Immature natural killer cell (primary cell): ENCODE measurements around the gene IFNA21. TPM values are rescaled to one million over a fixed set of nuclear protein-coding genes. Genes with fewer than 3 reads are reported as not detected.
"Not testable (repeated sequence)": the region's sequence is repeated elsewhere in the genome, so short reads cannot be mapped to it uniquely, and the experiment has no call there.

Experiments
- DNase-seq, 3 donors: peaks; one replicate each; pipeline ENCODE4 v3.0.0; 2022; ENCODE audit warnings: mixed read lengths in 1 of 3
- H3K27ac Mint-ChIP-seq, 6 donors: one replicate each; pipeline ENCODE4 v1.8.0; 2020; ENCODE audit warnings: mixed read lengths in 6 of 6, mild to moderate bottlenecking in 5 of 6, inconsistent platforms in 4 of 6, moderate library complexity in 3 of 6
- H3K27me3 Mint-ChIP-seq, 3 donors: one replicate each; pipeline ENCODE4 v1.8.0; 2020 to 2021; ENCODE audit warnings: low read depth in 3 of 3, mild to moderate bottlenecking in 3 of 3, mixed read lengths in 3 of 3, moderate library complexity in 3 of 3, inconsistent platforms in 1 of 3
- H3K36me3 Mint-ChIP-seq, 3 donors: one replicate each; pipeline ENCODE4 v1.8.0; 2020; ENCODE audit warnings: mixed read lengths in 3 of 3, inconsistent platforms in 2 of 3, mild to moderate bottlenecking in 2 of 3
- H3K4me1 Mint-ChIP-seq, 2 donors: one replicate each; pipeline ENCODE4 v1.8.0; 2020; ENCODE audit warnings: inconsistent platforms in 2 of 2, mild to moderate bottlenecking in 2 of 2, mixed read lengths in 2 of 2, moderate library complexity in 1 of 2
- H3K4me3 Mint-ChIP-seq, 5 donors: one replicate each; pipeline ENCODE4 v1.8.0; 2020; ENCODE audit warnings: mild to moderate bottlenecking in 5 of 5, mixed read lengths in 5 of 5, inconsistent platforms in 3 of 5, moderate library complexity in 3 of 5
- H3K9me3 Mint-ChIP-seq, 6 donors: one replicate each; pipeline ENCODE4 v1.8.0; 2020; ENCODE audit warnings: mild to moderate bottlenecking in 6 of 6, mixed read lengths in 6 of 6, inconsistent platforms in 4 of 6, moderate library complexity in 3 of 6
- polyA plus RNA-seq, 3 donors: library from polyadenylated mRNA; unstranded; fragments of 300-500 nt; fragmentation: Illumina TruSeq; gene quantifications; one replicate each; pipeline ENCODE4 v1.2.3, GENCODE V29; 2021

IFNA21 gene
- polyA plus RNA-seq = not detected

- H3K27me3 Mint-ChIP-seq, H3K36me3 Mint-ChIP-seq, DNase-seq, H3K4me3 Mint-ChIP-seq, H3K27ac Mint-ChIP-seq, H3K9me3 Mint-ChIP-seq: not testable (repeated sequence)
- peaks cover 22 to 27% of the 10 kb centered on the region in 2 donors for H3K4me1 Mint-ChIP-seq
Measured at GRCh38 chr9:21166560-21166959, at the start of gene IFNA21. Gene IFNA21 (minus strand): TSS chr9:21166660. CDS start chr9:21166612, 48 bp downstream.

GRCh38 chr9:21213411-21214326 is 47.2 kb upstream of the IFNA21 start:
- H3K27ac Mint-ChIP-seq, H3K27me3 Mint-ChIP-seq, H3K9me3 Mint-ChIP-seq, H3K4me1 Mint-ChIP-seq, H3K36me3 Mint-ChIP-seq: not testable (repeated sequence)
- peak in 1 of 3 donors; percentile 5 for DNase-seq
- peak overlapping the region in 2 of 5 donors; percentile 22 to 27 for H3K4me3 Mint-ChIP-seq

DNA sequence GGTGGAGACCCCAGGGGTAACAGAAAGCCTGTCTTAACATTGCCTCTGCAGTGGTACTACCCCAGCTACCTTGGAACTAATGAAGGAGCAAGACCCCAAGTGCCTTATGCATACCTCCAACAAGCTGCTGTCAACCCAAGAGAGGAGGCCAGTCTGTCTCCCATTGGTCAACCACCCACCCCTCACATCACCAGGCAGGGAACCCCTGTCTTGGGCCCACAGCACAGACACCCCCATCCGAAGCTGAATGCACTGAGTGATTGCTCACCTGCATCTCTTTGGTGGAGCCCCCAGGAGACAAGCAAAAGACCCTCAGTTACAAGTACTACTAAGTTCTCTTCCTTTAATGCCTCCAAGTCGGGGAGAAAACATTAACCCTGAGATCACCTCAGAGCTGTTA is 45.7 kb upstream of the IFNA21 start:
- H3K4me3 Mint-ChIP-seq, H3K27me3 Mint-ChIP-seq, H3K36me3 Mint-ChIP-seq, DNase-seq, H3K27ac Mint-ChIP-seq, H3K9me3 Mint-ChIP-seq, H3K4me1 Mint-ChIP-seq: not testable (repeated sequence)

DNA sequence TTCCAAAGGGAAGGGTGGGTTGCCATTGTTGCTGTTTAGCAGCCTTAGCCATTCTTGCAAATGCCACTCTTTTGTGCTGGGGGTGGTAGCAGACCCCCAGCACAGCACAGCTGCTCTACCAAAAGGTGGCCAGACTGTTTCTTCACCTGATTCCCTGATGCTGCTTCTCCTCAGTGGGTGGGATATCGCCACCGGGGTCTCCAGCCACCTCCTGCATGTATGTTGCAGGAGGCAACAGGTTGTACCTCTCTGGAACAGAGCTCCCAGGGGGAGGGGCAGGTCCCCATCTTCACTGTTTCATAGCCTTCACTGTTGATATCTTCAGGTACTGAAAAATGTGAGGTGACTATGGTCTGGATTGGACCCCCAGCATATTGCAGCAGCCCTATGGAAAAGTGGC is 44.3 kb upstream of the IFNA21 start:
- H3K27ac Mint-ChIP-seq, H3K27me3 Mint-ChIP-seq, DNase-seq, H3K4me1 Mint-ChIP-seq, H3K4me3 Mint-ChIP-seq, H3K36me3 Mint-ChIP-seq, H3K9me3 Mint-ChIP-seq: not testable (repeated sequence)

- H3K27me3 Mint-ChIP-seq = peaks cover 0 to 6% (median 3%) of the 10 kb centered on the region in 3 donors
- H3K27ac Mint-ChIP-seq = no peak overlapping the region
- H3K4me1 Mint-ChIP-seq = peaks cover 3 to 6% of the 10 kb centered on the region in 2 donors
- H3K9me3 Mint-ChIP-seq = no peaks in the 10 kb centered on the region
- no peaks in the 10 kb centered on the region for H3K36me3 Mint-ChIP-seq
- DNase-seq = no peak
- no peak overlapping the region for H3K4me3 Mint-ChIP-seq
Measured at GRCh38 chr9:21210311-21210710, 43.9 kb upstream of the IFNA21 start.

DNA sequence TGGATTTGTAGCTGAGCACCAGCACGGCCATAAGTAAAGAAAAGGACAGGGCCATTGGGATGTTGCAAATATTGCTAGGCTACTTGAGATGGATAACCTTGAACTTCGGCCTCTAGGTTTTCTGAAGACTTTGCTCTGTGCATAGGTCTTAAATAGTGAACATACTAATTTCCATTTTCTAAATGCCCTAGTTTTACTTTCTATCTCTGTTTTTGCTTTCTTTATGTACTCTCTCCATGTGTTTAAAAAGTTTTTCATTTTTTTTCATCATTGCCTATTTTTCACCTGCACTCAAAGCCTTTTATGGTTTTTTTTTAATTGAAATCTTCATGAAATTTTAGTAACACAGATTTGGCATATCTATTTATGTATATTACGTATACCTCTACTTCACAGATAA is 40.6 kb upstream of the IFNA21 start, which contains the start of gene IFNA10:
Gene IFNA10 (minus strand): TSS at position 101 of the 400 bp plus-strand sequence. CDS start 46 bp downstream, at position 55.
- H3K36me3 Mint-ChIP-seq, H3K27me3 Mint-ChIP-seq, DNase-seq, H3K4me3 Mint-ChIP-seq, H3K4me1 Mint-ChIP-seq, H3K27ac Mint-ChIP-seq, H3K9me3 Mint-ChIP-seq: not testable (repeated sequence)

DNA sequence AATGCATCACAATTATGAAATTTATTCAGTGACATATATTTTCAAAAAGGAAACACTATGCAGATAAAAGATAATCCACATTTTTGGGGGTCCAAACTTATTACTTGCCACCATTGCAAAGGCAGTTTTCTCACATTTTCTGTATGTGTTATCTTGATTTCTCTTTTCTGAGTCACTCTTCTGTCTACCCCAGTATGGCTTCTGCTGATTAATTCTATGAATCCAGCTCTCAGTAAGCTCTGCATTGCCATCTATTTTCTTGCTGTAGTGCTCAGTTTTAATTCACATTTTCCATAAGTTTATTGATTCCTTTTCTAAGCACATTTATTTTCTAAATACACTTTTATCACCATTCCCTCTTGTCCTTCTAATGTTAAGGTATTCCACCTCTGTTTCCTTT is 38.7 kb upstream of the IFNA21 start:
- DNase-seq = no peak
- no peak overlapping the region for H3K4me3 Mint-ChIP-seq
- no peaks in the 10 kb centered on the region for H3K4me1 Mint-ChIP-seq
- no peaks in the 10 kb centered on the region for H3K9me3 Mint-ChIP-seq
- H3K36me3 Mint-ChIP-seq = no peaks in the 10 kb centered on the region
- no peak overlapping the region for H3K27ac Mint-ChIP-seq
- peaks cover 0 to 5% (median 3%) of the 10 kb centered on the region in 3 donors for H3K27me3 Mint-ChIP-seq

- H3K4me3 Mint-ChIP-seq, H3K4me1 Mint-ChIP-seq, DNase-seq, H3K9me3 Mint-ChIP-seq, H3K27ac Mint-ChIP-seq, H3K36me3 Mint-ChIP-seq, H3K27me3 Mint-ChIP-seq: not testable (repeated sequence)
Measured at GRCh38 chr9:21202105-21202504, 35.6 kb upstream of the IFNA21 start, which contains the start of gene IFNA7. Gene IFNA7 (minus strand): TSS chr9:21202205. CDS start chr9:21202165, 40 bp downstream.

DNA sequence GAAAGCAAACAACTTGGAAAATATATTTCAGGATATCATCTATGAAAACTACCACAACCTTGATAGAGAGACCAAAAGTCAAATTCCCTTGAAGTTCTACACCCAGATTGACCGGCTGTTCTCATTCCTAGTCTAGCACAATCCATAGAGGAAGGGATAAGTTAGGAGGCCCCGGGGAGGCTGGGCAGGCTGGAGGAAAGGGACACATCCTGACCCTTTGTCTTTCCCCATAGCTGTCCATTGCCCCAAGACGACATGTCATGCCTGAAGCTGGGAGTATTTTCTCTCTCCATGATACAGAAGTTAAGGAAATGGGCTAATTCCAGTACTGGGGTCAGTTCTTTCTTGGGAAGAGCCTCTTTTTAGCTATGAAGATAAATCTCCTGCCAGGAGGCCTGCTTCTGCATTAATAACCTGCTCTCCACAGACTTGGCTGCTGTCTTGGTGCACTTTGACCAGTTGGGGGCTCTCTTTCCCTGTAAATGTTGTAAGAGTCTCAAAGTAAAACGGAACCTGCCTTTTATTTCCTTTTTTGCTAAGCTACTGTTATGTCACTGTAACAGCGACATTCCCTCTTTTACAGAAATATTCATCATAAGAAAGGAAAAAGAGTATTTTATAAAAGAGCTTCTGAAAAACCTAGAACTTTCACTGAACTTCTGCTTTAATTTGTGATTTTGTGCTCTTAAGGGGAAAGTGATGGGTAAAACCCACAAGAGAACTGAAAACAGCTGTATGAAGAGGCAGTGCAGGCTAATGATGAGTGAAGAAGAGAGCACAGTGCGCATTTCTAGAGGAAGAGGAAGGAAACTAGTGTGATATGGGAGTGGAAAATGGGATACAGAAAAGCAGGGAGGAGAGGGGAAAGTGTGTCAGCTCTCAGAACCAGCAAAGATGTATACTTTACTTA is 28.7 kb upstream of the IFNA21 start:
- DNase-seq = peak; percentile 37 to 52 (median 39)
- H3K27me3 Mint-ChIP-seq, H3K9me3 Mint-ChIP-seq, H3K36me3 Mint-ChIP-seq, H3K4me1 Mint-ChIP-seq: not testable (repeated sequence)
- peak overlapping the region; percentile 36 to 67 (median 44) for H3K4me3 Mint-ChIP-seq
- H3K27ac Mint-ChIP-seq = peak overlapping the region in 2 of 6 donors; percentile 16 to 42

DNA sequence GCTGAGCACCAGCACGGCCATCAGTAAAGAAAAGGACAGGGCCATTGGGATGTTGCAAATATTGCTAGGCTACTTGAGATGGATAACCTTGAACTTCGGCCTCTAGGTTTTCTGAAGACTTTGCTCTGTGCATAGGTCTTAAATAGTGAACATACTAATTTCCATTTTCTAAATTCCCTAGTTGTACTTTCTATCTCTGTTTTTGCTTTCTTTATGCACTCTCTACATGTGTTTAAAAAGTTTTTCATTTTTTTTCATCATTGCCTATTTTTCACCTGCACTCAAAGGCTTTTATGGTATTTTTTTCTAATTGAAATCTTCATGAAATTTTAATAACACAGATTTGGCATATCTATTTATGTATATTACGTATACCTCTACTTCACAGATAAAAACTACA is 21.0 kb upstream of the IFNA21 start, which contains the start of gene IFNA4:
Gene IFNA4 (minus strand): TSS at position 101 of the 400 bp plus-strand sequence. CDS start 56 bp downstream, at position 45.
- not testable (repeated sequence) for H3K27ac Mint-ChIP-seq, H3K9me3 Mint-ChIP-seq, H3K4me3 Mint-ChIP-seq, H3K27me3 Mint-ChIP-seq, DNase-seq, H3K36me3 Mint-ChIP-seq
- H3K4me1 Mint-ChIP-seq = peaks cover 6 to 12% of the 10 kb centered on the region in 2 donors

- not testable (repeated sequence) for H3K27me3 Mint-ChIP-seq, H3K4me3 Mint-ChIP-seq, H3K9me3 Mint-ChIP-seq, H3K36me3 Mint-ChIP-seq
- H3K4me1 Mint-ChIP-seq = peaks cover 6 to 12% of the 10 kb centered on the region in 2 donors
- DNase-seq = peak; percentile 18 to 42 (median 25)
- peak overlapping the region in 1 of 6 donors; percentile 47 for H3K27ac Mint-ChIP-seq
Measured at GRCh38 chr9:21182810-21183736, 16.6 kb upstream of the IFNA21 start.

DNA sequence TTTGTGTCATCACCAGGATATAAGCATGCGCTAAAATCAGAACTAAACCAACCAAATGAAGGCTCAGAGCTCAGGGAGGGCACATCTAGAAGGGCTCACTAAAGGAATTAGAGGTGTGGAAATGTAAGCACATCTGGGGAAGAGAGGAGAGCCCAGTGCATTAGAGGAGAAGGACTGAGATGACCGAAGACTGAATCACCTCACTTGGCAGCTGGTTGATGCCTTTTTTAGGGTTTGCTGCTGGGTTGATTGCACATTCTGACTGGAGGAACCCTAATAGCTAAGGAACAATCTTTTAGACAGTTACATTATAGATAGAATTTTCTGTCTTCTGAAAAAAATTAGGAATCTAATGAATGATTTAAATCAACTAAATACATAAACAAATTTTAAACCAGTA is 8.2 kb upstream of the IFNA21 start:
- H3K27ac Mint-ChIP-seq = no peak overlapping the region
- no peaks in the 10 kb centered on the region for H3K9me3 Mint-ChIP-seq
- no peaks in the 10 kb centered on the region for H3K36me3 Mint-ChIP-seq
- no peaks in the 10 kb centered on the region for H3K4me1 Mint-ChIP-seq
- H3K27me3 Mint-ChIP-seq = peaks cover 0 to 5% (median 0%) of the 10 kb centered on the region in 3 donors
- no peak overlapping the region for H3K4me3 Mint-ChIP-seq
- DNase-seq = no peak

DNA sequence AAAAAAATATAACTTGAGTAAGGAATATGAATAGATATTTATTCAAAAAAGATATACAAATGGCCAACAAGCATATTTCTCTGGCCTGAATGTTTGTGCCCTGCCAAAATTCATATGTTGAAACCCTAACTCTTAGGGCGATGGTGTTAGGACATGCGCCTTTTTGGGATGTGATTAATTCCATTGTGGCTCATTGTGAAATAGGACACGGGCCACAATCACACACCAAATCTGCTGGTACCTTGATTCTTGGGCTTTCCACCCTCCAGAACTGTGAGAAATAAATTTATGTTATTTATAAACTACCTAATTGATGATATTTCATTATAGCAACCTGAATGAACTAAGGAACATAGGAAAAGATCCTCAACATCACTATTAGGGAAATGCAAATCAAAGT is 5.7 kb upstream of the IFNA21 start:
- Mint-ChIP-seq H3K4me3 (no peak overlapping the region), H3K36me3 (no peaks in the 10 kb centered on the region), H3K27me3 (peaks cover 0 to 5% (median 5%) of the 10 kb centered on the region in 3 donors), H3K9me3 (no peaks in the 10 kb centered on the region), H3K27ac (no peak overlapping the region), H3K4me1 (no peaks in the 10 kb centered on the region)
- no peak for DNase-seq
